OCI-LY7 (cell line): ENCODE results near the gene H1-8. TPM values are rescaled to one million over a fixed set of nuclear protein-coding genes. Genes with fewer than 3 reads are reported as not detected.
"Not testable (repeated sequence)": the region's sequence is repeated elsewhere in the genome, so short reads cannot be mapped to it uniquely, and the experiment has no call there.

Experiments used
- Bru-seq: library from RNA; stranded (reverse); fragments of 400-500 nt; gene quantifications from one replicate; lab custom pipeline; 2021; lab: Mats Ljungman, UMichigan
- BruChase-seq, 2 experiments: library from RNA; stranded (reverse); fragments of 400-500 nt; gene quantifications; one replicate each; lab custom pipeline; 2021; lab: Mats Ljungman, UMichigan
- BruUV-seq: library from RNA; stranded (reverse); fragments of 400-500 nt; replicated peaks from 2 replicates; lab custom pipeline; 2021; lab: Mats Ljungman, UMichigan
- CTCF ChIA-PET: fragments of 300-600 bp; sonication (Branson Sonifier 250); formaldehyde crosslinking; loops from one replicate; lab custom pipeline; 2022; ENCODE audit warnings: antibody characterized with exemption; ENCODE audit not compliant: unreplicated experiment; lab: Charles Lee
- POLR2A ChIA-PET: fragments of 300-600 bp; sonication (Branson Sonifier 250); formaldehyde crosslinking; loops from one replicate; lab custom pipeline; 2022; ENCODE audit warnings: antibody characterized with exemption; lab: Charles Lee
- DNase-seq: peaks from one replicate; pipeline ENCODE4 v3.0.0-alpha.2; 2015; ENCODE audit warnings: low spot score
- H2AFZ ChIP-seq: fragments of 200-600 bp; sonication (generic), shearing (Covaris generic); 2 replicates; pipeline ENCODE4 v1.6.1; 2014; ENCODE audit warnings: mild to moderate bottlenecking, antibody characterized with exemption, low read length, moderate library complexity
- H3K27ac ChIP-seq: fragments of 200-600 bp; sonication (generic); 2 replicates; pipeline ENCODE4 v1.5.1; 2014; ENCODE audit warnings: mixed run types, low read depth, mild to moderate bottlenecking, moderate library complexity, low read length, inconsistent platforms; ENCODE audit not compliant: poor library complexity, severe bottlenecking
- H3K36me3 ChIP-seq: fragments of 200-600 bp; sonication (generic); 2 replicates; pipeline ENCODE4 v1.6.1; 2014; ENCODE audit warnings: mild to moderate bottlenecking, antibody characterized with exemption, low read length, moderate library complexity, mixed read lengths; ENCODE audit not compliant: insufficient read depth
- H3K4me1 ChIP-seq: fragments of 200-600 bp; sonication (generic); 2 replicates; pipeline ENCODE4 v1.5.1; 2014; ENCODE audit warnings: mild to moderate bottlenecking, low read length; ENCODE audit not compliant: insufficient read depth, poor library complexity, severe bottlenecking
- H3K4me2 ChIP-seq: fragments of 200-600 bp; sonication (generic); 2 replicates; pipeline ENCODE4 v1.6.1; 2014; ENCODE audit warnings: mild to moderate bottlenecking, low read length
- H3K4me3 ChIP-seq: fragments of 200-600 bp; sonication (generic); 2 replicates; pipeline ENCODE4 v1.5.1; 2014; ENCODE audit warnings: mild to moderate bottlenecking, low read depth, low read length; ENCODE audit not compliant: poor library complexity, severe bottlenecking
- H3K79me2 ChIP-seq: fragments of 200-600 bp; sonication (generic); 2 replicates; pipeline ENCODE4 v1.6.1; 2016; ENCODE audit warnings: low read depth, mild to moderate bottlenecking, low read length, moderate library complexity, mixed read lengths; ENCODE audit not compliant: insufficient read depth
- H3K9me2 ChIP-seq: fragments of 200-600 bp; sonication (generic); 2 replicates; pipeline ENCODE4 v1.6.1; 2016; ENCODE audit warnings: mild to moderate bottlenecking, low read length, mixed read lengths; ENCODE audit not compliant: insufficient read depth
- H3K9me3 ChIP-seq: fragments of 200-600 bp; sonication (generic); 2 replicates; pipeline ENCODE4 v1.6.1; 2014; ENCODE audit warnings: mild to moderate bottlenecking, mixed run types, low read length, mixed read lengths
- H4K20me1 ChIP-seq: fragments of 200-600 bp; sonication (generic); 2 replicates; pipeline ENCODE4 v1.6.1; 2014; ENCODE audit warnings: mild to moderate bottlenecking, antibody characterized with exemption, low read length, moderate library complexity, mixed read lengths; ENCODE audit not compliant: insufficient read depth
- EZH2phosphoT487 ChIP-seq: fragments of 200-600 bp; sonication (generic); IDR thresholded peaks from 2 replicates; pipeline ENCODE4 v1.6.1; 2018; ENCODE audit warnings: low read depth, borderline replicate concordance, mild to moderate bottlenecking, mixed run types, antibody characterized with exemption, low read length, moderate library complexity, mixed read lengths
- intact Hi-C: fragments of 100-400 bp; cut with micrococcal nuclease; formaldehyde crosslinking; loops from one replicate; pipeline ENCODE4 v1.10.0; 2022; ENCODE audit not compliant: unreplicated experiment
- long read RNA-seq: library from polyadenylated mRNA; stranded (forward); transcript quantifications from one replicate; pipeline ENCODE4 v2.0.0, GENCODE V29; 2022
- total RNA-seq, 2 experiments: library from RNA; depleted of rRNA in 1 of 2; stranded (reverse); fragments of >200 nt in 1 of 2; shearing (Covaris generic) in 1 of 2; gene quantifications; 2 replicates each; pipeline ENCODE4 v1.2.3, GENCODE V29; 2014 to 2022
- TF ChIP-seq, protein P1 (sequence below): fragments of 200-600 bp; sonication (generic); conservative IDR thresholded peaks from 2 replicates; pipeline ENCODE4 v1.5.1; 2014; ENCODE audit warnings: mild to moderate bottlenecking, antibody characterized with exemption, low read length, moderate library complexity, mixed read lengths

The H1-8 gene, protein sequence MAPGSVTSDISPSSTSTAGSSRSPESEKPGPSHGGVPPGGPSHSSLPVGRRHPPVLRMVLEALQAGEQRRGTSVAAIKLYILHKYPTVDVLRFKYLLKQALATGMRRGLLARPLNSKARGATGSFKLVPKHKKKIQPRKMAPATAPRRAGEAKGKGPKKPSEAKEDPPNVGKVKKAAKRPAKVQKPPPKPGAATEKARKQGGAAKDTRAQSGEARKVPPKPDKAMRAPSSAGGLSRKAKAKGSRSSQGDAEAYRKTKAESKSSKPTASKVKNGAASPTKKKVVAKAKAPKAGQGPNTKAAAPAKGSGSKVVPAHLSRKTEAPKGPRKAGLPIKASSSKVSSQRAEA
- total RNA-seq (2014; rRNA removed; shearing (Covaris generic)) (not detected in 2 replicates), total RNA-seq (2022) (not detected in 2 replicates), Bru-seq, nascent RNA (not detected), BruChase-seq, experiment 1, labeled RNA remaining after a 6-hour chase (not detected), BruChase-seq, experiment 2, labeled RNA remaining after a 2-hour chase (percentile 10 among the genes with signal in this experiment)
- long read RNA-seq: 0 reads

DNA sequence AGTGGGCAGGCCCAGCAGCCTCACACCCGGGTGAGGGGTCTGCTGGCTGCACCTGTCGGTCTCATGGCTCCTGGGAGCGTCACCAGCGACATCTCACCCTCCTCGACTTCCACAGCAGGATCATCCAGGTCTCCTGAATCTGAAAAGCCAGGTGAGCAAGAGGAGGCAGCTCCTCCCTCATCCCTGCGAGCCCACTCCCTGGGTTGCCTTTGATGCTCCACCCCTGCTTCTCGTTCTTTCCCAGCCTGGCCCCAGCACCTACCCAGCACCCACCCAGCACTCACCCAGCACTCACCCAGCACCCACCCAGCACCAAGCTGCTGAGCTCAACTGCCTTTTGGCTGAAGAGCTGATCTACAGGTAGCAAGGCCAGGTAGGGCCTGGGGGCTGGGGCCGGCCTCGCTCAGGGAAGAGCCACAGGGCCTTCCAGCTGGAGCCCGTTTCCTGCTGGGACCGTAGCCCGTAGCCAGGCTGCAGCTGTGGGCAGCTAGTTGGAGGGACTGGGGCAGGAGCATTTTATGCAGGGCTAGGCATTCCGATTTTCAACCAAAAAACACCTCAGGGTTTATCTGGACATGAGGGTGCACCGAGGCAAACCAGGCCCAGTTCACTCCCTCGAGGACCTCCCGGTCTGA lies at the start of gene H1-8:
H1-8 (plus strand) TSS at position 20 of the 635 bp plus-strand sequence; CDS start at position 64, 44 bp downstream.
- H3K27ac ChIP-seq: no peak within 1 kb of the TSS
- DNase-seq: no peak
- no peaks in the 10 kb centered on the region for H3K9me3 ChIP-seq
- BruUV-seq: no TSS peak
- no peaks in the 10 kb centered on the region for H4K20me1 ChIP-seq
- ChIA-PET POLR2A (no interaction called here), CTCF (no interaction called here)
- no peak within 1 kb of the TSS for H3K4me3 ChIP-seq
- H3K9me2 ChIP-seq: no peaks in the 10 kb centered on the region
- no peaks in the 10 kb centered on the region for H3K79me2 ChIP-seq
- no peaks in the 10 kb centered on the region for H3K4me1 ChIP-seq
- H2AFZ ChIP-seq: no peak within 1 kb of the TSS
- H3K4me2 ChIP-seq: no peak within 1 kb of the TSS
- no peak for TF ChIP-seq EZH2phosphoT487
- H3K36me3 ChIP-seq: no peaks in the 10 kb centered on the region
- intact Hi-C loops: no loop called here

DNA sequence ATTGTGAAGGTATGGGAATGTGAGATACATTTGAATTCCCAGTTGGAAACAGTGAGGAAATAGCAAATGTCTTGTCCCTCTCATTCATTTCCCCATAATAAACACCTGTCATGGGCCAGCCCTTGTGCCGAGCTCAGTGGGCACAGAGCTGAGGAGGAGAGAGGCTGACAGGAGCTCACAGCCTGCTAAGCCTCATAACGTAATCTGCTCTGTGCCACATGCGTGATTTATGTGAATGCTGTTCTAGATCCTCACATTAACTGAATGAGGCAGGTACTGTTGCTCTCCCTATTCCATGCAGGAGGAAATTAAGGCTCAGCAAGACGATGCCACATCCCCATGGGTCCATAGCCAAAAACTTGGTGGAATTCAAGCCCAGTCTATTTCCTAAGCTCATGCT lies 49.8 kb upstream of the H1-8 start:
- TF ChIP-seq EZH2phosphoT487: no peak
- TF ChIP-seq, protein P1, sequence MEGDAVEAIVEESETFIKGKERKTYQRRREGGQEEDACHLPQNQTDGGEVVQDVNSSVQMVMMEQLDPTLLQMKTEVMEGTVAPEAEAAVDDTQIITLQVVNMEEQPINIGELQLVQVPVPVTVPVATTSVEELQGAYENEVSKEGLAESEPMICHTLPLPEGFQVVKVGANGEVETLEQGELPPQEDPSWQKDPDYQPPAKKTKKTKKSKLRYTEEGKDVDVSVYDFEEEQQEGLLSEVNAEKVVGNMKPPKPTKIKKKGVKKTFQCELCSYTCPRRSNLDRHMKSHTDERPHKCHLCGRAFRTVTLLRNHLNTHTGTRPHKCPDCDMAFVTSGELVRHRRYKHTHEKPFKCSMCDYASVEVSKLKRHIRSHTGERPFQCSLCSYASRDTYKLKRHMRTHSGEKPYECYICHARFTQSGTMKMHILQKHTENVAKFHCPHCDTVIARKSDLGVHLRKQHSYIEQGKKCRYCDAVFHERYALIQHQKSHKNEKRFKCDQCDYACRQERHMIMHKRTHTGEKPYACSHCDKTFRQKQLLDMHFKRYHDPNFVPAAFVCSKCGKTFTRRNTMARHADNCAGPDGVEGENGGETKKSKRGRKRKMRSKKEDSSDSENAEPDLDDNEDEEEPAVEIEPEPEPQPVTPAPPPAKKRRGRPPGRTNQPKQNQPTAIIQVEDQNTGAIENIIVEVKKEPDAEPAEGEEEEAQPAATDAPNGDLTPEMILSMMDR: no peak
- no peak for DNase-seq
- no peak overlapping the region for H3K4me2 ChIP-seq
- POLR2A ChIA-PET: interaction anchor here (0.6 to 1.4 kb wide), 3 partner anchors 33 to 145 kb away, joined by 3 to 4 read pairs (median 4); no protein-coding TSS in a partner anchor
- intact Hi-C loops: no loop called here
- no peak overlapping the region for H3K4me3 ChIP-seq
- H3K36me3 ChIP-seq: 0 out of 2 replicates have a peak, but pooled peaks cover 7% of the 10 kb centered on the region
- H3K9me3 ChIP-seq: no peaks in the 10 kb centered on the region
- no peaks in the 10 kb centered on the region for H3K79me2 ChIP-seq
- no peaks in the 10 kb centered on the region for H4K20me1 ChIP-seq
- CTCF ChIA-PET: no interaction called here
- no TSS peak for BruUV-seq
- H3K9me2 ChIP-seq: no peaks in the 10 kb centered on the region
- H3K27ac ChIP-seq: no peak overlapping the region
- H2AFZ ChIP-seq: no peak overlapping the region
- H3K4me1 ChIP-seq: no peaks in the 10 kb centered on the region

DNA sequence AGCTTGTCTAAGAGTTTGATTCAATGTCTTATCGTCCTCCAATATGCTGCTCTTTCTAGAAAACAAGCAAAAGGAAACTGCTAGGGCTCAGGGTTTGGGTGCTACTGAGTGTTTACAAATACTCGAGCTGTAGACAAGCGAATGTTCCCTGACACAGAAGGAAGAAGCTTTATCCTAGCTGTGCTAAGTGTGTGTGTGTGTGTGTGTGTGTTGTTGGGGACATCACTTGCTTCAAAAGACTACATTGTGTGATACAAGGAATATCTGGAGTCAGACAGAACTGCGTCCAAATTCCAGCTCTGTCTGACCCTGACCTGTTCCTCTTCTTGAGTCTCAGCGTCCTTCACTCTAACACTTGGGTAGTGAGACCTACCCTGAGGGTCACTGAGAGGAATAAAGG lies 48.5 kb upstream of the H1-8 start:
- H3K27ac ChIP-seq, DNase-seq, H3K9me3 ChIP-seq, H3K79me2 ChIP-seq, H2AFZ ChIP-seq, intact Hi-C loops, H3K4me2 ChIP-seq, H3K36me3 ChIP-seq, H3K9me2 ChIP-seq, H3K4me3 ChIP-seq, H3K4me1 ChIP-seq, H4K20me1 ChIP-seq, BruUV-seq: not testable (repeated sequence)
- ChIA-PET POLR2A (interaction anchor here (1.1 kb wide), 1 partner anchor 54 kb away, joined by 3 read pairs; the partner anchor contains the start of genes IFT122 and MBD4), CTCF (interaction anchor here (1.2 kb wide), 1 partner anchor 111 kb away, joined by 3 read pairs; no protein-coding TSS in a partner anchor)

DNA sequence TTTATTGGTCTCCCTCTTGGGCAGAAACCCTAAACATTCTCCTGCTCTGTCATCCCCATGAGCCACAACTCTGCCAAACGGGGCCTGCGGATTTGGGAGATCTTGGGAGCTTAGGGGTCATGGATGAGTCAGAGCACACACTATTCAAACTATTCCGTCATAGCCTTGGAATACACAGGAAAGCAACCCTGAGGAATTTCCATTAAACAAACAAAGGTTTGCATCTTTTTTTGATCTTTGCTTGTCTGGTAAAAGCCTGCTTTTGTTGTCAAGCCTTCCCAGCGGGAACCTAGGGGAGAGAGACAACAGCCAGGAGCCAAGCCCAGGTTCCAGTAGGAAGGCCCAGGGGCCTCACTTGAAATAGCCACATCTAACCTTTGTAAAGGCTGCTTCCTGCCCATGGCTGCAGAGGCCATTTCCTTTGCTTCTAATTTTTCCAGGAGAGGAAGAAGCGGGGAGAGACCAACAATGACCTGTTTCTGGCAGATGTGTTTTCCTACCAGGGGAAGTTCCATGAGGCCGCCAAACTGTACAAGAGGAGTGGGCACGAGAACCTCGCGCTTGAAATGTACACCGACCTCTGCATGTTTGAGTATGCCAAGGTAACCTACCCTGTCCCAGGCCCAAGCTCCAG lies 47.9 kb upstream of the H1-8 start:
- H3K4me1 ChIP-seq, H3K4me2 ChIP-seq, H3K9me3 ChIP-seq, POLR2A ChIA-PET, BruUV-seq, DNase-seq, H3K9me2 ChIP-seq, H2AFZ ChIP-seq, H3K4me3 ChIP-seq, H3K36me3 ChIP-seq, H3K79me2 ChIP-seq, H3K27ac ChIP-seq, intact Hi-C loops, H4K20me1 ChIP-seq: not testable (repeated sequence)
- CTCF ChIA-PET: interaction anchor here (1.2 kb wide), 1 partner anchor 112 kb away, joined by 3 read pairs; no protein-coding TSS in a partner anchor

DNA sequence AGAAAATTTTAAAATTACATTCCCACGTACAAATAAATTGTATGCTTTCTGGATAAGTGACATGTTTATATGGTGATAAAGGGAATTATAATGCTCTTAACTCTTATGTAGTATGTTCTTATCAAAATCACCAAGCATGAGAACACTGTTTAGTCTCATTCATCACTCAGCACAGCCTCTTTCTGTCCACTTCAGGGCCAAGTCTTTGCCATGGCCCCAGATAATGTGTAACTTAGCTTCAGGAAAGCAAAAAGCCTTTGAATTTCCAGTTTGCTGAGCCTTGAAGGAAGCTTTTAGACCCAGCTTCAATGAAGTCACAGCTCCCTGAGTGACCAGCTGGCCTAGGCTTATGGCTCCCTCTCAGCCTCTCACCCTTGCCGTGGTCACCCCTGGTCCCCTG lies 45.1 kb upstream of the H1-8 start:
- POLR2A ChIA-PET, CTCF ChIA-PET, BruUV-seq, H3K27ac ChIP-seq, H3K36me3 ChIP-seq, H3K79me2 ChIP-seq, intact Hi-C loops, H3K9me2 ChIP-seq, H3K4me2 ChIP-seq, H3K4me1 ChIP-seq, H3K9me3 ChIP-seq, H2AFZ ChIP-seq, H3K4me3 ChIP-seq, H4K20me1 ChIP-seq, DNase-seq: not testable (repeated sequence)
